Esophagus (tissue), 2 donors: ENCODE measurements around the gene BCOR. TPM values are rescaled to one million over a fixed set of nuclear protein-coding genes. Genes with fewer than 3 reads are reported as not detected.

ENCODE experiments used
- H3K27ac ChIP-seq, 2 donors: one replicate each; pipeline ENCODE4 v1.5.1; 2013; ENCODE audit warnings: low read depth in 2 of 2, mild to moderate bottlenecking in 2 of 2, inconsistent platforms in 1 of 2, low read length in 1 of 2, moderate library complexity in 1 of 2
- H3K27me3 ChIP-seq, 2 donors: one replicate each; pipeline ENCODE4 v1.6.1; 2013; ENCODE audit warnings: low read length in 2 of 2, control low read depth in 1 of 2, mild to moderate bottlenecking in 1 of 2; ENCODE audit not compliant: insufficient read depth in 2 of 2, control insufficient read depth in 1 of 2
- H3K36me3 ChIP-seq, 2 donors: one replicate each; pipeline ENCODE4 v1.6.1; 2013; ENCODE audit warnings: low read length in 1 of 2; ENCODE audit not compliant: control insufficient read depth in 2 of 2, insufficient read depth in 2 of 2
- H3K4me1 ChIP-seq, 2 donors: one replicate each; pipeline ENCODE4 v1.6.1; 2013; ENCODE audit warnings: low read length in 1 of 2; ENCODE audit not compliant: control insufficient read depth in 2 of 2, insufficient read depth in 2 of 2
- H3K4me3 ChIP-seq, 2 donors: one replicate each; pipeline ENCODE4 v1.5.1; 2013; ENCODE audit warnings: low read length in 2 of 2, mild to moderate bottlenecking in 2 of 2, low read depth in 1 of 2, moderate library complexity in 1 of 2
- H3K9me3 ChIP-seq, 2 donors: one replicate each; pipeline ENCODE4 v1.6.1; 2013; ENCODE audit warnings: mild to moderate bottlenecking in 2 of 2, low read depth in 1 of 2, low read length in 1 of 2, moderate library complexity in 1 of 2; ENCODE audit not compliant: control insufficient read depth in 2 of 2, insufficient read depth in 1 of 2
- WGBS, 2 donors: extraction: QIAGEN DNeasy Blood & Tissue Kit; methylation state at CpG; one replicate each; pipeline ENCODE4 v1.1.7; 2013; 5-methylcytosine and 5-hydroxymethylcytosine counted together
- polyA plus RNA-seq, 2 donors: library from polyadenylated mRNA; stranded (reverse); fragments of 200-250 nt; gene quantifications; one replicate each; pipeline ENCODE4 v1.2.3, GENCODE V29; 2013
- donor health status: healthy with polysubstance abuse.
- donor health status: Bipolar disorder and iron deficiency.

Gene BCOR
- polyA plus RNA-seq, 2 donors: 9.6 to 10.7 TPM

DNA sequence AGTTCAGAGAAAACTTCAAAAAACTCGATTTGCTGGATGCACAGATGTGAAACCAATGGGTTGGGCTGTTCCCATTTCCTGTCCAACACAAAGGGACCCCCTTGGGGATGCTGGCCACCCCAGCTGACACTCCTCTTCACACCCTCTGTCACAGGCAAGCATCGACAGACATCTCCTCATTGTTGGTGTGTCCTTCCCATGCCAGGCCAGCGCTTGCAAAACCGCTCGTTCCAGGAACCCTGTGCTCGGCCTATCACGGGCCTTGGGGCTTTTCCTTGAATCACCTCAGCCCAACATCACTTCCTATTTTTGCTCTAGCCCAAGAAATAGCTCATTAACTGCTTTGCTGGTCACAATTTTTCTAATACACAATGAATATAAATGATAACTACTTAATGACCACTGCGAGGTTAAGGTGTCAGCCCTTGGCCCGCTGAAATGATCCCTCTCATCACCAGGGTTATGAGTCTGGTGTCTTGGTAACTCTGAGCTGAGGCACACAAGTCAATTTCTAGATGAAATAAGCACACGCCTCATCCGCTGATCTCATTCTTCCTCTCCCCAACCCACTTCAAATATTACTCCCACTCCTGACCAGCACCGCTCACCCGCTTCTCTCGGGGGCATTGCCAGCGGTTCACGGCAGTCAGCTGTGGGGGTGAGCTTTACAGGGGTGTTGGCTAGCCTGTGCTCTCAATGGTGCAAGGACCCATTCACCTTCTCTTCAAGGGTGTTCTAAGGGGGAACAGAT, 32.3 kb downstream of the BCOR start:
- no peaks in the 10 kb centered on the region for H3K9me3 ChIP-seq
- 75 to 76% methylated on average over 16 of the region's 16 CpGs for WGBS, 2 donors
- no peaks in the 10 kb centered on the region for H3K27me3 ChIP-seq
- H3K36me3 ChIP-seq: peaks cover 0 to 35% of the 10 kb centered on the region in 2 donors
- H3K4me3 ChIP-seq: no peak overlapping the region
- no peak overlapping the region for H3K27ac ChIP-seq
- H3K4me1 ChIP-seq: no peaks in the 10 kb centered on the region

DNA sequence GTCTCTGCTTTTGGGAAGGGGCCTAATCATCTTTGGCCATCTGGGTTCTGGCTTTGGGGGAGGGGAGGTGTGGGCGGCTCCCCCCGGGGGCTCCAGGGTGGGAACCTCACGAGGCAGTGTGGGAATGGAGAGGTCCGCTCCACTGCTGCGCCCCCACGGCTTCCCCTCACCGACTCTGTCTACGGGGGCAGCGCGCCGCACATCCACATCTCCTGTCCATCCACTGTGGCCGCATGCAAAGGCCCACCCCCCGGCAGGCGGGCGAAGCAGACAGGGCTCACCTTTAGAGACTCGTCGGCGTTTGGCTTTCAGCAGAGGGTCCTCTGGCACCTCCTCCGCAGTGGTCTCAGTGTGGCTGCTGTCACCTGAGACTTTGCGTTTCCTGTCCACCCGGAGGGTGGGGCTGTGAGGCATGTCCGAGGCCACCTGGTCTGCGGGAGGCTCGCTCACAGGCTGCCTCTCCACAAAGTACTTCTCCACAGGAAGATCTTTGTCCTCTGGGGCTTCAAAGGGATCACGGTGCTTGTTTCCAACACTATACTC, 33.6 kb downstream of the BCOR start:
- H3K4me3 ChIP-seq: no peak overlapping the region
- H3K36me3 ChIP-seq: peaks cover 0 to 25% of the 10 kb centered on the region in 2 donors
- no peaks in the 10 kb centered on the region for H3K4me1 ChIP-seq
- no peaks in the 10 kb centered on the region for H3K27me3 ChIP-seq
- H3K9me3 ChIP-seq: no peaks in the 10 kb centered on the region
- WGBS, 2 donors: 74 to 90% methylated on average over 23 to 25 of the region's 25 CpGs
- H3K27ac ChIP-seq: no peak overlapping the region

DNA sequence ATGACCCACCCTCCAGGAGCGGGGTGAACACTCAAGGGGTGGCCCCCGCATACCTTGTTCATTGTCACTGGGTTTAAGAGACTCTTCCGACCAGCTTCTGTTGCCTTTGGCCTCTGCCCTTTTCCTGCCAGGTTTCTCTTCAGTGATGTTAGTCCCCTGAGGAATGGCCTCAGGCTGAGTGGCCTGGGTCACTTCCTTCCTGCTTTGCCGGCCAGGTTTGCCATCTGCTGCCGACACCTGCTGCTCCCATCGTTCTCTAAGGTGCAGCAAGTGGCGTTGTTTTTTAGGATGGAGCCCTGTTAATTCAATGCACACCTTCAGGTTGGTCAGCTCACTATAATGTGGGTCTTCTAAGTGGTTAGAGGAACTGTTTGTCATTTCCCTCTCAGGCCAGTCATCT, 34.2 kb downstream of the BCOR start:
- Histone ChIP-seq H3K27ac (no peak overlapping the region), H3K9me3 (no peaks in the 10 kb centered on the region), H3K4me3 (no peak overlapping the region), H3K36me3 (peaks cover 0 to 27% of the 10 kb centered on the region in 2 donors), H3K27me3 (no peaks in the 10 kb centered on the region), H3K4me1 (peaks cover 0 to 1% of the 10 kb centered on the region in 2 donors)
- WGBS, 2 donors: 62 to 66% methylated on average over 7 of the region's 7 CpGs

DNA sequence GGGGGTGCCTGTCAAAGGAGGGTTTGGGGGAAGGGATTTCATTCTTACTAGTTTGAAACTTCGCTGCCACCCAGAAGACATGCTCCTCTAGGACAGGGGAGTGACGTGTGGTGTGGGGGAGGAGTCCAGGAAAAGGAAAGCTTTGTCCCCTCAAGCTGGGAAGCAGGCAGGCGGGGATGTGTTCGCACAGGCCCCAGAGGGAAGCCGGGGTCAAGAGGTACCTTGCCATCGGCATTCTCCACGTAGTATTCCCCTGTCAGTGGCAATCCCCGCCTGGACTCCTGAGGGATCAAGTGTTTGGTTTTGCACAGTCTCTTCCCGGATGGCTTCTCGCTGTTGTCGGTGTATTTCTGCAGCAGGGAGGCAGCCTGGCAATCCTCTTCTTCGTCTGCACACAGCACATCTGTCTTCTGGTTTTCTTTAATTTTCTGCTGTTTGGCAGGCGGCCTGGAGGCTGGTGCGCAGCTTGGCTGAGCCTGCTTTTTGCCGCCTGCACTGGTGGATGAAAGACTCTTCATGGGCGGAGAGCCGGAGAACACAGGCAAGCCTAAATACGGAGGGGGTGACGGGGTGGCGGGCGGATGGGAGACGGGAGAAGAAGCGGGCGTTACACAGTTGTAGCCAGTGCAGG, 35.1 kb downstream of the BCOR start:
- 44 to 73% methylated on average over 24 of the region's 24 CpGs for WGBS, 2 donors
- Histone ChIP-seq H3K4me1 (peaks cover 0 to 2% of the 10 kb centered on the region in 2 donors), H3K27ac (no peak overlapping the region), H3K4me3 (no peak overlapping the region), H3K36me3 (peaks cover 0 to 25% of the 10 kb centered on the region in 2 donors), H3K9me3 (no peaks in the 10 kb centered on the region), H3K27me3 (no peaks in the 10 kb centered on the region)

DNA sequence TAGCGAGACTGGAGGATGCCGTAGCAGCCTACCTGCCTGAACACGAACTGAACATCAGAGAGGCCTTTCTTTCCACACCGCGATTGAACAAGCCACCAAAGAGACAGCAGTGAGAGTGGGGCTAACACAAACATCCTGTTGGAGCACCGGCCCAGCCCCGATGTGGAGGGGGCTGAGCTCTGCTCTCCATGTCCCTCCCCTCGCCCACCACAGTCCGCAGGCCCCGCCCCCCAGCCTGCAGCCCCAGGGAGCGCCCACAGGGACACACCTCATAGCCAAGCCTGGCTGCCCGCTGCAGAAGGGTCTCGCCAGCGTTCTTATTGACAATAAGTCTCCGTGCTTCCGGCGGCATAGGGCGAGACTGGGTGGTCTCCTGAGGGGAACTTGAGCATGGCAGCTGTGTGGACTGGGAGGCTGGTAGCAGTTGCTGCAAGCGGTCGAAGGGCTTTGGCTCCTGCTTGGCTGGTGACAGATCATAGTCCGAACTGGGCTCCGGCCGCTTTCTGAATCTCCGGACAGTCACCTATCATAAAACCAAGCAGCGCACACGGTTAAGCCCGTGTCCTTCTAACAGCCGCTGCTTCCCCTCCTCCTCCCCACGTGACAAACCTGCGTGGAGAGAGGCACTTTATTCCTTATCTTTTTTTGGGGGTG, 35.8 kb downstream of the BCOR start:
- WGBS, 2 donors: 67 to 68% methylated on average over 29 to 30 of the region's 30 CpGs
- no peaks in the 10 kb centered on the region for H3K9me3 ChIP-seq
- H3K27me3 ChIP-seq: no peaks in the 10 kb centered on the region
- H3K4me1 ChIP-seq: peaks cover 0 to 2% of the 10 kb centered on the region in 2 donors
- no peak overlapping the region for H3K27ac ChIP-seq
- H3K36me3 ChIP-seq: peaks cover 0 to 28% of the 10 kb centered on the region in 2 donors
- H3K4me3 ChIP-seq: no peak overlapping the region

DNA sequence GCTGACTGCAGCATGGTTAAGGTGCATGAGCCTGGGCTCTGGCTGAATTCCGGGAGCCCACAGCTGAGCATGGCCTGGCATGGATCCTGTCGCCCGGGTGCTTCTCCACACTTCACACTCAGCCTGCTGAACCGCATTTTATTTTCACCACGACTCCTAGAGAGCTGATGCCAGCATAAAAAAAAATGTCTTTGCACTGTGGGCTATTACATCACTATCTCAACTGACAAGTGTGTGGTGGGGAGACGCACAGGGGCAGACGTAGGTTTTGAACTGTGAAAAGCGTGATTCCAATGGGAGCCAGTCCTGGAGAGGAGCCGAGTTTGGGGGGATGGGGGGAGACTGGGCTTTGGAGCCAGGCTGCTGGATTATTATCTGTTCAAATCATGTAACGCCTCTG, 36.8 kb downstream of the BCOR start:
- Histone ChIP-seq H3K9me3 (no peaks in the 10 kb centered on the region), H3K27ac (no peak overlapping the region), H3K4me3 (no peak overlapping the region), H3K27me3 (no peaks in the 10 kb centered on the region), H3K4me1 (peaks cover 0 to 2% of the 10 kb centered on the region in 2 donors), H3K36me3 (peaks cover 0 to 33% of the 10 kb centered on the region in 2 donors)
- WGBS, 2 donors: 75 to 81% methylated on average over 10 of the region's 10 CpGs

DNA sequence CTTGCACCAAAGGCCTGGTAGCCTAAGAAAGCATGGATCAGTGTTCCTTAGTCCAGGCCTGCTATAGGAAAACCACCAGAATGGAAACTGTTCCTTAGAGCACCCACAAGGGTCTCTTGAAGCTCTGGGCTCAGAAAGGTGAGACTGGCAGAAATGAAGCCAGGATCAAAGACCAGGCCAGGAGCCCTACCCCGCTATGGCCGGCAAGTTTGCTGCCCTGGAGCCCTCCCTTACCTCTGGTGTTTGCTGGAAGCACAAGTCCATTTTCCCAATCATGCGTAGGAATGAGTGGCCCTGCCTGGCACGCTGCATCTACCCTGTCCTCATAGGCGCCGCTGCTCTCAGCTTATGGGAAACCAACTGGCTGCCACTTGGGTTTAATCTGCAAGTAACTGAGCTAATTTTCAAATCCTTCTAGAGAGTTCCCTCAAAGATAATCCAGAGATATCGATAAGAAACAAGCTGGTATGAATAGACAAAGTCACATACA, 37.4 kb downstream of the BCOR start:
- H3K36me3 ChIP-seq: peaks cover 0 to 33% of the 10 kb centered on the region in 2 donors
- H3K9me3 ChIP-seq: no peaks in the 10 kb centered on the region
- H3K4me1 ChIP-seq: peaks cover 0 to 2% of the 10 kb centered on the region in 2 donors
- H3K4me3 ChIP-seq: no peak overlapping the region
- 89 to 94% methylated on average over 7 of the region's 7 CpGs for WGBS, 2 donors
- no peaks in the 10 kb centered on the region for H3K27me3 ChIP-seq
- no peak overlapping the region for H3K27ac ChIP-seq

DNA sequence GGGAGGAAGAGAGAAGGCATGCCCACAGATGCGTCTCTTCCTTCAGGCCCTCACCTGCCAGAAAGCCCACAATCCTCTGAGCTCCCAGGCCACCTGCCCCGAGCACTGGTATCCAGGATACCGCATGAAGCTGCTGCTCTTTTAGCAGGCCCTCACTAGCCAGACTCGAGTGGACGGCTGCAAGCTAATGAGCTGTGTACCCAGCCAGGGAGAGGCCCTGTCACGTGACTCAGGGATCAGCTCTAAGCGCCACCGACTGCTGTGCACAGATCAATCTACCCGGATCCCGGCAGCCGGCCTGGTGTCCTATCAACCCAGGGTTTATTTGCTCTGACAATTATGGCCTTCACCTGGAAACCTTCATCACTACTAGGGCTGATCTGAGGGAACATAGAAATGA, 39.0 kb downstream of the BCOR start:
- WGBS, 2 donors: 56 to 65% methylated on average over 11 of the region's 11 CpGs
- Histone ChIP-seq H3K4me3 (no peak overlapping the region), H3K4me1 (peaks cover 0 to 2% of the 10 kb centered on the region in 2 donors), H3K36me3 (peaks cover 3 to 33% of the 10 kb centered on the region in 2 donors), H3K9me3 (no peaks in the 10 kb centered on the region), H3K27ac (no peak overlapping the region), H3K27me3 (no peaks in the 10 kb centered on the region)

DNA sequence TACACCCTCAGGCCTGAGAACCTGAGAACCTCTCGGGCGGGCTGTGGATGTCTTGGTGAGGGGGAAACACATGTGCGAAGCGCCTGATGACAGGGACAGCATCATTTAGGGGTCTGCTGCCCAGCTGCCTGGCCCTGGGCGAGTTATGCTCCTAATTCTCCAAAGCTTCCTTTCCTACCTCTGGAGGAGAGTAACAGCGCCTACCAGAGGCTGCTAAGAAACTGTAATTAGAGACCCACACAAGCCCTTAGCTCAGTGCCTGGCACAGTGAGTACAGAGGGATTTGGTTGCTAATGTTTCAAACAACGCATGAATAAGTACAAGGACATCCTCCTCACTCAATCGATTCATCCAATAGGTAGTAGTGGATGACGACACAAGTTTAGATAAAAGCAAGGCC, 40.4 kb downstream of the BCOR start:
- Histone ChIP-seq H3K9me3 (no peaks in the 10 kb centered on the region), H3K4me3 (no peak overlapping the region), H3K27ac (no peak overlapping the region), H3K36me3 (peaks cover 3 to 39% of the 10 kb centered on the region in 2 donors), H3K27me3 (no peaks in the 10 kb centered on the region), H3K4me1 (peaks cover 0 to 2% of the 10 kb centered on the region in 2 donors)
- WGBS, 2 donors: 83 to 96% methylated on average over 9 of the region's 9 CpGs
